Measurements from ENCODE around the gene SRSF2. TPM values are rescaled to one million over a fixed set of nuclear protein-coding genes. Genes with fewer than 3 reads are reported as not detected.
A peak's percentile ranks its signal among the peaks of the same experiment; 100 is the strongest.

Gene SRSF2
- total and polyA plus RNA-seq, 9 of the 15 experiments (the other 6 are each of a cell fraction or from before 2014, with no cell fraction given) = 161 to 583 (median 393) TPM

- TF ChIP-seq YY1 (IDR thresholded peaks at IDR 0.05; ENCODE audit: borderline replicate concordance in 1 of 3, control insufficient read depth in 1 of 3, extremely low read depth in 1 of 3, insufficient read depth in 3 of 3, insufficient read length in 1 of 3, insufficient replicate concordance in 2 of 3, low read depth in 1 of 3, low read length in 2 of 3) = peak; percentile 91 to 99 (median 98)
- 0 out of 2 replicates have a peak, but pooled peaks have one; percentile 60 for TF ChIP-seq ZNF165 (CRISPR knock-in tag; IDR thresholded peaks at IDR 0.05; ENCODE audit: borderline replicate concordance)
- TF ChIP-seq ZBTB26 (CRISPR knock-in tag; IDR thresholded peaks at IDR 0.05) = 0 out of 2 replicates have a peak, but pooled peaks have one; percentile 70
- TF ChIP-seq ZNF76 (CRISPR knock-in tag; IDR thresholded peaks at IDR 0.05; ENCODE audit: borderline replicate concordance) = no peak
- TF ChIP-seq MBD2 (IDR thresholded peaks at IDR 0.05; ENCODE audit: borderline replicate concordance, low read depth) = no peak
- TF ChIP-seq STAT6 (CRISPR knock-in tag; IDR thresholded peaks at IDR 0.05) = peak; percentile 80
- peak; percentile 38; the same call in 1 of the 2 replicates for TF ChIP-seq POLR2AphosphoS2 (IDR thresholded peaks at IDR 0.05; ENCODE audit: low read length)
- TF ChIP-seq RERE (CRISPR knock-in tag; IDR thresholded peaks at IDR 0.05; ENCODE audit: borderline replicate concordance) = peak; percentile 82
- no peak for TF ChIP-seq ETV1 (tag; conservative IDR thresholded peaks at IDR 0.05; ENCODE audit: low read depth)
- TF ChIP-seq CHAMP1 (IDR thresholded peaks at IDR 0.05) = no peak
- no peak for TF ChIP-seq ZSCAN32 (CRISPR knock-in tag; IDR thresholded peaks at IDR 0.05)
Measured at GRCh38 chr17:76736349-76737081, 616 bp downstream of the SRSF2 start (continued).

Data from K562 (cell line).